GM23338 (cell line): ENCODE measurements around the gene SELENOO. TPM values are rescaled to one million over a fixed set of nuclear protein-coding genes. Genes with fewer than 3 reads are reported as not detected.
A peak's percentile ranks its signal among the peaks of the same experiment; 100 is the strongest.

Experiments
- ATAC-seq: fragments of 200-7000 bp; cut with Tn5 transposase; 3 replicates; pipeline ENCODE4 v1.9.1; 2020
- DNase-seq: peaks from one replicate; pipeline ENCODE4 v3.0.0-alpha.2; 2015; ENCODE audit warnings: low spot score
- H2AFZ ChIP-seq: fragments of 200-600 bp; sonication (generic); 2 replicates; pipeline ENCODE4 v1.8.0; 2016; ENCODE audit warnings: antibody characterized with exemption, mild to moderate bottlenecking, moderate library complexity
- H3F3A ChIP-seq: fragments of 200-600 bp; sonication (generic); replicated peaks from 2 replicates; pipeline ENCODE4 v1.8.0; 2017; ENCODE audit warnings: antibody characterized with exemption, mixed run types, low read depth
- H3K27ac ChIP-seq: fragments of 200-600 bp; sonication (generic); 2 replicates; pipeline ENCODE4 v1.6.1; 2016; ENCODE audit warnings: low read depth
- H3K27me3 ChIP-seq: fragments of 200-600 bp; sonication (generic); 2 replicates; pipeline ENCODE4 v1.8.0; 2016; ENCODE audit warnings: mild to moderate bottlenecking, mixed run types, moderate library complexity; ENCODE audit not compliant: insufficient read depth
- H3K36me3 ChIP-seq: fragments of 200-600 bp; sonication (generic); 2 replicates; pipeline ENCODE4 v1.8.0; 2016; ENCODE audit warnings: mild to moderate bottlenecking; ENCODE audit not compliant: insufficient read depth
- H3K4me1 ChIP-seq: fragments of 200-600 bp; sonication (generic); 2 replicates; pipeline ENCODE4 v1.8.0; 2016; ENCODE audit warnings: mild to moderate bottlenecking, moderate library complexity; ENCODE audit not compliant: insufficient read depth
- H3K4me2 ChIP-seq: fragments of 200-600 bp; sonication (generic); 2 replicates; pipeline ENCODE4 v1.7.1; 2017; ENCODE audit warnings: mixed run types
- H3K4me3 ChIP-seq: fragments of 200-600 bp; sonication (generic); 2 replicates; pipeline ENCODE4 v1.6.1; 2016; ENCODE audit warnings: mixed run types
- H3K79me2 ChIP-seq: fragments of 200-600 bp; sonication (generic); replicated peaks from 2 replicates; pipeline ENCODE4 v1.8.0; 2017; ENCODE audit warnings: mild to moderate bottlenecking; ENCODE audit not compliant: insufficient read depth
- H3K9me2 ChIP-seq: fragments of 200-600 bp; sonication (generic); 2 replicates; pipeline ENCODE4 v1.8.0; 2017; ENCODE audit not compliant: insufficient read depth
- H4K20me1 ChIP-seq: fragments of 200-600 bp; sonication (generic); replicated peaks from 2 replicates; pipeline ENCODE4 v1.8.0; 2017; ENCODE audit warnings: mild to moderate bottlenecking; ENCODE audit not compliant: insufficient read depth
- H3K27ac Mint-ChIP-seq: 2 replicates; pipeline ENCODE4 v1.8.0; 2020; ENCODE audit warnings: inconsistent platforms, mild to moderate bottlenecking, moderate library complexity, mixed read lengths
- H3K27me3 Mint-ChIP-seq: 3 replicates; pipeline ENCODE4 v1.8.0; 2022; ENCODE audit warnings: low read depth, mild to moderate bottlenecking, moderate library complexity, mixed read lengths, inconsistent platforms; ENCODE audit not compliant: insufficient read depth, poor library complexity
- H3K36me3 Mint-ChIP-seq: 3 replicates; pipeline ENCODE4 v1.8.0; 2021; ENCODE audit warnings: low read depth, mild to moderate bottlenecking, inconsistent platforms, moderate library complexity, mixed read lengths
- H3K4me1 Mint-ChIP-seq: 3 replicates; pipeline ENCODE4 v1.8.0; 2020; ENCODE audit warnings: mild to moderate bottlenecking, inconsistent platforms, mixed read lengths
- H3K4me3 Mint-ChIP-seq: 3 replicates; pipeline ENCODE4 v1.8.0; 2021; ENCODE audit warnings: moderate library complexity, mild to moderate bottlenecking, inconsistent platforms, mixed read lengths
- H3K9me3 Mint-ChIP-seq: 3 replicates; pipeline ENCODE4 v1.8.0; 2020; ENCODE audit warnings: moderate library complexity, mild to moderate bottlenecking, inconsistent platforms, mixed read lengths
- CREB1 ChIP-seq: fragments of 250-450 bp; sonication (Bioruptor Pico); IDR thresholded peaks from 2 replicates; pipeline ENCODE4 v1.5.0; 2020; ENCODE audit warnings: low read depth, mild to moderate bottlenecking, moderate library complexity
- EZH2 ChIP-seq: fragments of 200-600 bp; sonication (generic); IDR thresholded peaks from one replicate; pipeline ENCODE4 v1.8.0; 2017; ENCODE audit warnings: antibody characterized with exemption, mild to moderate bottlenecking, low read depth; ENCODE audit not compliant: unreplicated experiment
- JUNB ChIP-seq: IDR thresholded peaks from one replicate; pipeline ENCODE4 v1.6.1; 2016; ENCODE audit warnings: antibody characterized with exemption; ENCODE audit not compliant: unreplicated experiment
- polyA plus RNA-seq: library from polyadenylated mRNA; unstranded; fragments of >200 nt; fragmentation: Nextera tagmentation; extraction: Ambion mirVana; gene quantifications from 2 replicates; pipeline ENCODE4 v1.2.1, GENCODE V29; 2016
- total RNA-seq: library from RNA; depleted of rRNA; stranded (reverse); fragments of >200 nt; shearing (Covaris generic); gene quantifications from 2 replicates; pipeline ENCODE4 v1.2.3, GENCODE V29; 2014
- TF ChIP-seq, protein P1 (sequence below): fragments of 250-450 bp; sonication (Bioruptor Pico); IDR thresholded peaks from 2 replicates; pipeline ENCODE4 v1.5.0; 2020; ENCODE audit warnings: mild to moderate bottlenecking, moderate library complexity
- TF ChIP-seq, protein P2 (sequence below), 2 experiments: fragments of 200-600 bp in 1 of 2; sonication (generic) in 1 of 2; conservative IDR thresholded peaks; 2 replicates each; pipeline versions ENCODE4 v1.5.1 to v1.6.1; 2016 to 2017; ENCODE audit warnings: antibody characterized with exemption in 2 of 2, low read depth in 2 of 2, mild to moderate bottlenecking in 2 of 2, moderate library complexity in 1 of 2

The SELENOO gene
- total and polyA plus RNA-seq, 2 experiments from 2014 or later = 6.8 to 21.3 TPM

DNA sequence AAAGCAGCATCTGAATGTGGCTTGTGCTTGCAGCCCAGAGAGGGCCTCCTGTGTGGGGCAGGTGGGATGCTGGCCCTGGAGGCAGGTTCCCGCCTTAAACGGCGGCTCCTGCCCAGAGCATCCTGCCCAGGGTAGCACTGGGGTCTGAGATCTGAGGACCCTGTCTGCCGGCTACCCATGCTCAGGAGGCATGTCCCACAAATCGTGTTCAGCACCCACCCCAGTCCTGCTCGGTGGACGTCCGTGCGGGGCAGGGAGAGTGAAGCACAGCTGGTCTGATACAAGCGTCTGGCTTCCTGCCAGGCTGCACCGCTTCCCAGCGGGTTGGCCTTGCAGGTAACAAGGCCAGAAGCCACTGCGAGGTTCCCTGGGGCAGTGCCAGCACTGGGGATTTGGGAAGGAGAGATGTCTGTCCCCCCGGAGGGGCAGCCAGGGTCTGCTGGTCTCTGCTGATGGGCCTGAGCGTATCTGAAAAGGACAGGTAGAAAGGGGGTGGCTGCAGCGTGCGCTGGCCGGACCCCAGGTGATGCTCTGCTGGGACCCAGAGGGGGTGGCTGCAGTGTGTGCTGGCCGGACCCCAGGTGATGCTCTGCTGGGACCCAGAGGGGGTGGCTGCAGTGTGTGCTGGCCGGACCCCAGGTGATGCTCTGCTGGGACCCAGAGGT lies 11.5 kb upstream of the SELENOO start (continued):
- TF ChIP-seq, protein P1, sequence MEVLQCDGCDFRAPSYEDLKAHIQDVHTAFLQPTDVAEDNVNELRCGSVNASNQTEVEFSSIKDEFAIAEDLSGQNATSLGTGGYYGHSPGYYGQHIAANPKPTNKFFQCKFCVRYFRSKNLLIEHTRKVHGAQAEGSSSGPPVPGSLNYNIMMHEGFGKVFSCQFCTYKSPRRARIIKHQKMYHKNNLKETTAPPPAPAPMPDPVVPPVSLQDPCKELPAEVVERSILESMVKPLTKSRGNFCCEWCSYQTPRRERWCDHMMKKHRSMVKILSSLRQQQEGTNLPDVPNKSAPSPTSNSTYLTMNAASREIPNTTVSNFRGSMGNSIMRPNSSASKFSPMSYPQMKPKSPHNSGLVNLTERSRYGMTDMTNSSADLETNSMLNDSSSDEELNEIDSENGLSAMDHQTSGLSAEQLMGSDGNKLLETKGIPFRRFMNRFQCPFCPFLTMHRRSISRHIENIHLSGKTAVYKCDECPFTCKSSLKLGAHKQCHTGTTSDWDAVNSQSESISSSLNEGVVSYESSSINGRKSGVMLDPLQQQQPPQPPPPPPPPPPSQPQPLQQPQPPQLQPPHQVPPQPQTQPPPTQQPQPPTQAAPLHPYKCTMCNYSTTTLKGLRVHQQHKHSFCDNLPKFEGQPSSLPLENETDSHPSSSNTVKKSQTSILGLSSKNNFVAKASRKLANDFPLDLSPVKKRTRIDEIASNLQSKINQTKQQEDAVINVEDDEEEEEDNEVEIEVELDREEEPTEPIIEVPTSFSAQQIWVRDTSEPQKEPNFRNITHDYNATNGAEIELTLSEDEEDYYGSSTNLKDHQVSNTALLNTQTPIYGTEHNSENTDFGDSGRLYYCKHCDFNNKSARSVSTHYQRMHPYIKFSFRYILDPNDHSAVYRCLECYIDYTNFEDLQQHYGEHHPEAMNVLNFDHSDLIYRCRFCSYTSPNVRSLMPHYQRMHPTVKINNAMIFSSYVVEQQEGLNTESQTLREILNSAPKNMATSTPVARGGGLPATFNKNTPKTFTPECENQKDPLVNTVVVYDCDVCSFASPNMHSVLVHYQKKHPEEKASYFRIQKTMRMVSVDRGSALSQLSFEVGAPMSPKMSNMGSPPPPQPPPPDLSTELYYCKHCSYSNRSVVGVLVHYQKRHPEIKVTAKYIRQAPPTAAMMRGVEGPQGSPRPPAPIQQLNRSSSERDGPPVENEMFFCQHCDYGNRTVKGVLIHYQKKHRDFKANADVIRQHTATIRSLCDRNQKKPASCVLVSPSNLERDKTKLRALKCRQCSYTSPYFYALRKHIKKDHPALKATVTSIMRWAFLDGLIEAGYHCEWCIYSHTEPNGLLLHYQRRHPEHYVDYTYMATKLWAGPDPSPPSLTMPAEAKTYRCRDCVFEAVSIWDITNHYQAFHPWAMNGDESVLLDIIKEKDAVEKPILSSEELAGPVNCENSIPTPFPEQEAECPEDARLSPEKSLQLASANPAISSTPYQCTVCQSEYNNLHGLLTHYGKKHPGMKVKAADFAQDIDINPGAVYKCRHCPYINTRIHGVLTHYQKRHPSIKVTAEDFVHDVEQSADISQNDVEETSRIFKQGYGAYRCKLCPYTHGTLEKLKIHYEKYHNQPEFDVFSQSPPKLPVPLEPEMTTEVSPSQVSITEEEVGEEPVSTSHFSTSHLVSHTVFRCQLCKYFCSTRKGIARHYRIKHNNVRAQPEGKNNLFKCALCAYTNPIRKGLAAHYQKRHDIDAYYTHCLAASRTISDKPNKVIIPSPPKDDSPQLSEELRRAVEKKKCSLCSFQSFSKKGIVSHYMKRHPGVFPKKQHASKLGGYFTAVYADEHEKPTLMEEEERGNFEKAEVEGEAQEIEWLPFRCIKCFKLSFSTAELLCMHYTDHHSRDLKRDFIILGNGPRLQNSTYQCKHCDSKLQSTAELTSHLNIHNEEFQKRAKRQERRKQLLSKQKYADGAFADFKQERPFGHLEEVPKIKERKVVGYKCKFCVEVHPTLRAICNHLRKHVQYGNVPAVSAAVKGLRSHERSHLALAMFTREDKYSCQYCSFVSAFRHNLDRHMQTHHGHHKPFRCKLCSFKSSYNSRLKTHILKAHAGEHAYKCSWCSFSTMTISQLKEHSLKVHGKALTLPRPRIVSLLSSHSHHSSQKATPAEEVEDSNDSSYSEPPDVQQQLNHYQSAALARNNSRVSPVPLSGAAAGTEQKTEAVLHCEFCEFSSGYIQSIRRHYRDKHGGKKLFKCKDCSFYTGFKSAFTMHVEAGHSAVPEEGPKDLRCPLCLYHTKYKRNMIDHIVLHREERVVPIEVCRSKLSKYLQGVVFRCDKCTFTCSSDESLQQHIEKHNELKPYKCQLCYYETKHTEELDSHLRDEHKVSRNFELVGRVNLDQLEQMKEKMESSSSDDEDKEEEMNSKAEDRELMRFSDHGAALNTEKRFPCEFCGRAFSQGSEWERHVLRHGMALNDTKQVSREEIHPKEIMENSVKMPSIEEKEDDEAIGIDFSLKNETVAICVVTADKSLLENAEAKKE (CRISPR knock-in tag) = no peak

DNA sequence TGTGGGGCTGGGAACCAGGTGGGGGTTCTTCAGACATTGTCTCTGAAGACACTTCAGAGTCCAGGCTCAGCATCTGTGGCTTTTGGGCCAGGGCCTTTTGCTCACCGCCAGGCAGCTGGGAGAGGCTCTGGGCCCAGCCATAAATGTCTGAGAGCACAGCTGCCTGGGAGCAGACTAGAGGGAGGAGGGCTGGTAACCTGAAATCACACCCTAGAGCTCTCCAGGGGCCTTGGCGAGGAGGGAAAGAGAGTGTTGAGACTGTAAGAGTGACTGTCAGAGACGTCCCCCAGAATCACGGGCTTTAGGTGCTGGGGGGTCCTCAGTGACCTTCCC lies 11.0 kb upstream of the SELENOO start:
- no peak for DNase-seq
- Mint-ChIP-seq H3K27ac (no peak overlapping the region), H3K9me3 (no peaks in the 10 kb centered on the region), H3K36me3 (peaks cover 4% of the 10 kb centered on the region; the same call in 1 of the 3 replicates), H3K4me3 (peak overlapping the region; percentile 48; the same call in 2 of the 3 replicates), H3K4me1 (peaks cover 13% of the 10 kb centered on the region), H3K27me3 (peaks cover 15% of the 10 kb centered on the region)
- H3K9me2 ChIP-seq = no peaks in the 10 kb centered on the region
- peak overlapping the region; percentile 73; the same call in 1 of the 2 replicates for H3K4me2 ChIP-seq
- no peaks in the 10 kb centered on the region for H3K36me3 ChIP-seq
- peak overlapping the region; percentile 42; the same call in 1 of the 2 replicates for H3K4me3 ChIP-seq
- no peak overlapping the region for H2AFZ ChIP-seq
- peaks cover 8% of the 10 kb centered on the region; the same call in 1 of the 2 replicates for H3K4me1 ChIP-seq
- TF ChIP-seq JUNB (no peak), EZH2 (no peak), CREB1 (no peak)
- TF ChIP-seq, protein P1 (CRISPR knock-in tag) = no peak
- TF ChIP-seq, protein P2, sequence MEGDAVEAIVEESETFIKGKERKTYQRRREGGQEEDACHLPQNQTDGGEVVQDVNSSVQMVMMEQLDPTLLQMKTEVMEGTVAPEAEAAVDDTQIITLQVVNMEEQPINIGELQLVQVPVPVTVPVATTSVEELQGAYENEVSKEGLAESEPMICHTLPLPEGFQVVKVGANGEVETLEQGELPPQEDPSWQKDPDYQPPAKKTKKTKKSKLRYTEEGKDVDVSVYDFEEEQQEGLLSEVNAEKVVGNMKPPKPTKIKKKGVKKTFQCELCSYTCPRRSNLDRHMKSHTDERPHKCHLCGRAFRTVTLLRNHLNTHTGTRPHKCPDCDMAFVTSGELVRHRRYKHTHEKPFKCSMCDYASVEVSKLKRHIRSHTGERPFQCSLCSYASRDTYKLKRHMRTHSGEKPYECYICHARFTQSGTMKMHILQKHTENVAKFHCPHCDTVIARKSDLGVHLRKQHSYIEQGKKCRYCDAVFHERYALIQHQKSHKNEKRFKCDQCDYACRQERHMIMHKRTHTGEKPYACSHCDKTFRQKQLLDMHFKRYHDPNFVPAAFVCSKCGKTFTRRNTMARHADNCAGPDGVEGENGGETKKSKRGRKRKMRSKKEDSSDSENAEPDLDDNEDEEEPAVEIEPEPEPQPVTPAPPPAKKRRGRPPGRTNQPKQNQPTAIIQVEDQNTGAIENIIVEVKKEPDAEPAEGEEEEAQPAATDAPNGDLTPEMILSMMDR (conservative IDR thresholded peaks at IDR 0.05; ENCODE audit: low read depth in 2 of 2) = no peak
- H3K27me3 ChIP-seq = no peaks in the 10 kb centered on the region
- H3K27ac ChIP-seq = no peak overlapping the region
- ATAC-seq = peak; percentile 1; the same call in 2 of the 3 replicates
- H3F3A ChIP-seq = 0 out of 2 replicates have a peak, but pooled peaks cover 2% of the 10 kb centered on the region
- H3K79me2 ChIP-seq = peaks cover 44% of the 10 kb centered on the region
- H4K20me1 ChIP-seq = peaks cover 20% of the 10 kb centered on the region; the same call in 1 of the 2 replicates
